ENCODE measurements around the gene BAIAP3.

The BAIAP3 gene

GRCh38 chr16:1333854-1334700 lies 632 bp downstream of the BAIAP3 start:
- DNase-seq = no peak

GRCh38 chr16:1334739-1335138 lies 1.3 kb downstream of the BAIAP3 start:
- DNase-seq = no peak

- no peak for DNase-seq
Measured at GRCh38 chr16:1335211-1335971, 1.9 kb downstream of the BAIAP3 start.

- no peak for DNase-seq
Measured at GRCh38 chr16:1335996-1336395, 2.6 kb downstream of the BAIAP3 start.

- DNase-seq = no peak
Measured at GRCh38 chr16:1336619-1337018, 3.2 kb downstream of the BAIAP3 start.

GRCh38 chr16:1337486-1337885 lies 4.0 kb downstream of the BAIAP3 start:
- no peak for DNase-seq

GRCh38 chr16:1338119-1338730 lies 4.8 kb downstream of the BAIAP3 start:
- peak; percentile 60 to 78 for DNase-seq

- DNase-seq = no peak
Measured at GRCh38 chr16:1338855-1339675, 5.6 kb downstream of the BAIAP3 start.

GRCh38 chr16:1340730-1341494 lies 7.5 kb downstream of the BAIAP3 start:
- no peak for DNase-seq

GRCh38 chr16:1341495-1342420 lies 8.3 kb downstream of the BAIAP3 start:
- DNase-seq = no peak

GRCh38 chr16:1342526-1343427 lies 9.3 kb downstream of the BAIAP3 start:
- peak; percentile 67 to 84 for DNase-seq

GRCh38 chr16:1343428-1344242 lies 10.2 kb downstream of the BAIAP3 start:
- DNase-seq = no peak

GRCh38 chr16:1344499-1344898 lies 11.1 kb downstream of the BAIAP3 start:
- no peak for DNase-seq

GRCh38 chr16:1345087-1345486 lies 11.6 kb downstream of the BAIAP3 start:
- DNase-seq = no peak

- no peak for DNase-seq
Measured at GRCh38 chr16:1345651-1346421, 12.4 kb downstream of the BAIAP3 start.

- no peak for DNase-seq
Measured at GRCh38 chr16:1346422-1347285, 13.2 kb downstream of the BAIAP3 start.

GRCh38 chr16:1347286-1347855 lies 13.9 kb downstream of the BAIAP3 start:
- no peak for DNase-seq
